HG02840 (cell line): ENCODE results near the gene AHSA1.

Experiments
- ATAC-seq: cut with Tn5 transposase; IDR thresholded peaks from one replicate; pipeline ENCODE4 v1.9.1; 2021; ENCODE audit warnings: mild to moderate bottlenecking, moderate library complexity, moderate number of reproducible peaks; ENCODE audit not compliant: unreplicated experiment, low FRiP score

Gene AHSA1

DNA sequence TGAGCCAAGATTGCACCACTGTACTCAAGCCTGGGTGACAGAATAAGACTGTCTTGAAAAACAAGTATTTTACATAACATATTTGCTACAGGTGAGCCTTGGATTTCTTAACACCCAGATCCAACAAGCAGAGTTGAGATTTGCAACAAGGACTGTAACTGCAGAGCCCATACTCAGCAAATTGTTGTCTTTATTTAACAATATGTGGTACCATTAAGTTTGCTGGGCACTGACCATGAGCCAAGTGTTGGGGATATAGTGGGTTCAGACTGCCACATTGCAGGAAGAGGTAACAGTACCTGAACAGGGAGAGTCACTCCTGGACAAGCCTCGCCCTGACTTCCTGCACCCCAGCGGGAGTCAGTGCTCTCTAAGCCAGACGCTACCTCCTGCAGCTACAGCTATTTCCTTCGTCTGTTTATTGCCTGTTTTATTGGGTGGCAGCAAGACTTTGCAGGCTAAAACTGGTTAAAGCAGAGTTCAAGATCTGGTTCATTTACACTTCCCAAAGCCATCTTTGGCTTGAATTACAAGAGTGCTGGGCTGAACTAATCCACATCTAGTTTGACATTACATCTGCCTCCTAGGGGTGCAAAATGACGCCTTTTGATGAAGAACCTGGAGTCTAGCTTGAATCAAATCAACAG, 12.5 kb downstream of the AHSA1 start:
- no peak for ATAC-seq

DNA sequence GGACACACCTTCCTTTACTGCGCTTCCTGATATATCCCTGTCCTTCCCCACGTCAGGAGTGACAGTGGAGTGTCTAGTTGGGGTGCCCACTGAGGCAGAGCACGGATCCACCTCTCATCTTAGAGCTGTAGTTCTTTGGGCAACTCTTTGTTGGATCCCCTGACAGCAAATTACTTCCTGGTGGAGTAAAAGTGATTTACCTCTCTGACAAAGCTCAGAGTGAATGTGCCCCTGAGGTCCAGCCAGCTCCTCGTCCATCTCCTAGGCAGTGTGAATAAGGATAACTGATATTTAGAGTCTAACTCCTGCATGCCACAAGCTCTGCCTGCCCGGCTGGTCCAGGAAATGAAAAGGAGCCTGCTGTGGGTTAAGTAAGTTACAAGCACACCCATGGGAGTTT, 16.0 kb downstream of the AHSA1 start:
- no peak for ATAC-seq

DNA sequence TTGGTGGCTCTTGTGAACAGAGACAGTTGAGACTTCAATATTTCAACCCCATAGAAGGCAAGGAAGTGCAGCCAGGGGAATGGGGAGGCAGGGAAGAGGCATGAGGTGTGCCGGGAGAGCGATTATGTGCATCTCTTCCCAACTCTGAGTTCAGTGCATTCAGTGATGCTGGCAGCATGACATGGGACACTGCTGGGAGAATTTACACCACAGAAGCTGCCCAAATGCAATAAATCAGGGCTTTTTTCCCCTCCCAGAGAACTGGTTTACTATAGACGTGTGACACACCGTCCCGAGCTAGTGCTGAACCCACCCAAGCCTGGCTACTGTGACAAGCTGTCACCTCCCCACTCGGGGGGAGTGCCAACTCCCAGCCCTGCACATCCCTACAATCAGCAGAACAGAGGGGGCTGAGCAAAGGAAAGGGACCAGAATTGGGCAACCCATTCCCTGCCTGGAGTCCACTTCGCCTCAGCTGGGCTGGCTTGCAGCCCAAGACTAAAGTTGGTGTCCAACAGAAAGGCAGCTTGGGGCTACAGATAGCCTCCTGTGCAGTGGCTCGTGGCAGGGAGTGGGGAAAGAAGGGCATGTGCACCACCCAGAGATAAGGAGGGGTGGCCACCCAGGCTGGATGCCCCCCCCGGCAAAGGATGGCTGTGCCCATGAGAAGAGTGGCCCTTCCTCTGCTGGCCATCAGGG, 16.7 kb downstream of the AHSA1 start:
- ATAC-seq, result no peak

DNA sequence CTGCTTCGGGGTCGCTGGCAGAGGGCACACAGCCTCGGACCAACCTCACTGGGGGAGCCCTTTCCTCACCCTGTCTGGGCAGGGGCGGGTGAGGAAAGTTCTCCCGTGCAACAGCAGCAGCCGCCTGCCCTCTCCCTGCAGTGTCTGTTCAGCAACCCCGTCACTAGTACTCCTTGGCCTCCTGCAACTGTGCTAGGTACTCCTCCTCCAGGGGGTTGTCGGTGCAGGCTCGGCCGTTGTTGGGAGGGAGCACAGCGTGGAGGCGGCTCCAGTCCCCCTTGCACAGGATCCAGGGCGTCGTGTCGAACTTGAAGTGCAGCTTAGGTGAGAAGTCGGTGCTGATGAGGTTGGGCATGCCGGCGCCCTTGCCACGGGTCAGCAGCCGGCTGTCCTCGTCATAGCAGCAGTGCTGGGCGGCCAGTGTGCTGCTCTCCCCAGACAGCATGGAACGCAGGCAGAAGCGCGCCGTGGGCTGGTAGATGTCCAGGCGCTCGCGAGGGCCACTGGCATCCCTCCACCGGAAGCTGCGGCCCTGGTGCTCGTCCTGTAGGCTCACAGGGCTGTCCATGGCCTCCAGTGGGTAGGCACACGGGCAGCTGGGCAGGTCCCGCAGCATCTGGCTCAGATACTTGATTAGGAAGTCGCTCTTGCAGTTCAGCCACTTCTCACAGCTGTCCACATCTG, 17.7 kb downstream of the AHSA1 start:
- no peak for ATAC-seq

DNA sequence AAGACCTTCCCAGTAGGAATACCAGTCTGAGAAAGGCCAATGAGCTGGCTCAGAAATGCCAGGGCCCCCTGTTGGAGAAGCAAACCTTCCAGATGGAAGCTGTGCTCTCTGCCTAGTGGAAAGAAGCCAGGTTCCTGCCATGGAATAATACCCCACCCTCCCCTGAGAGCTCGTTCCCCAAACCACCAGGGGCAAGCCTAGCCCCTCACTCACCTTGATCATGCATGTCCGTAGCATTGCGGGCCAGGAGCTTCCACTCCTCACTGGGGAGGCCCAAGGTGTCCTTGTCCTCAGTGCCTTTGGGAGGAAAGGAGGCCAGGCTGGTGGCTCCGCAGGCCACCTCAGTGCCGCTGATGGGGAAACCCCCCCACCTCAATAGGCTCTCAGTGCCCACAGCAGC, 20.1 kb downstream of the AHSA1 start:
- no peak for ATAC-seq

DNA sequence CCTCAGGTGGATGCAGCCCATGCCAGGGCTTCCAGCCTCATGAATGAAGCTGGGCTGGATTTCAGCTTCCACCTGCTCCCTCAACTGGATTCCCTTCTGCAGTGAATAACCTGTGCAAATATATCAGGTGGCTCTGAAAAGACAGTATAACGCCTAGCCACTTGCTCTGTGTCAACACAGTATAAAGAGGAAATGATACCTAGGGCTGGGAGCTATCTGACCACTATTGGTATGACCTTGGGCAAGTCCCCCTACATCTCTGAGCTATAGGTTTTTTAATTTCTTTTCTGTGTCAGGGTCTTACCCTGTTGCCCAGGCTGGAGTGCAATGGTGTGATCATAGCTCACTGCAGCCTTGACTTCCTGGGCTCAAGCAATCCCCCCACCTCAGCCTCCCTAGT, 20.9 kb downstream of the AHSA1 start:
- ATAC-seq, result peak; percentile 78

DNA sequence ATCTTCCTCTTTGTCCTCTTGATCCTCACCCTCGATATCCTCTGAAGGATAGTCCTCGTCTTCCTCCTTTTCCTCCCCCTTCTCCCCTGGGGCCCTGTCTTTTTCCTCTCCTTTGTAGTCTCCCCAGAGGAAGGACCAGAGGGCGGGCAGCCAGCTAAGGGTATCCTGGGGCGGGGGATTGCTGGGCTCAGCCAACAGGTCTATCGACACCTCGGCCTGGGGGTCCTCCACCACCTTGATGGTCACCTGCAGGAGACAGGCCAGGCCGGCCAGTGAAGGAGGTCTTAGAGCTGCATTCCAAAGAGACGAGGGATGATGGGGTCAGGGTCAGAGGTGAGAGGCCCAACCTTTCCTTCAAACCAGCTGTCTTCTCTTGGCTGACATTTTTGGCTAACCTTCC, 24.5 kb downstream of the AHSA1 start:
- ATAC-seq, result no peak

DNA sequence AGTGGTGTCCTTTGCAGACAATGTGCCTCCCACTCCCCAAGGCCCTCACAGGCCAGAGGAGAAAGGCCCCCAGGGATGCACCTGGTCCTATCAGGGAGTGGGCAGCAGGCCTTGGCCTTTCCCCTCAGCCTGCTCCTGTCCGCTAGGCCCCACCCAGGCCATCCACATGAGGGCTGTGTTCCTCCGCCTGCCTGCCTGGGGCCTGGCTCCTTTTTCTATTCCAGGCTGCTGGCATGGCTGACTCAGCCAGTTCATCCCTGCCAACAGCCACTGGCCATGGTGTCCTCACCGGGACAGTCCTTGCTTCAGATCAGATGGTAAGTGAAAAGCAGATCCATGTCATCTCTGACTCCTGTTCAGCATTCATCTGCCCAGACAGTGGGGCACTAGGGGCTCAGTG, 27.4 kb downstream of the AHSA1 start:
- no peak for ATAC-seq

DNA sequence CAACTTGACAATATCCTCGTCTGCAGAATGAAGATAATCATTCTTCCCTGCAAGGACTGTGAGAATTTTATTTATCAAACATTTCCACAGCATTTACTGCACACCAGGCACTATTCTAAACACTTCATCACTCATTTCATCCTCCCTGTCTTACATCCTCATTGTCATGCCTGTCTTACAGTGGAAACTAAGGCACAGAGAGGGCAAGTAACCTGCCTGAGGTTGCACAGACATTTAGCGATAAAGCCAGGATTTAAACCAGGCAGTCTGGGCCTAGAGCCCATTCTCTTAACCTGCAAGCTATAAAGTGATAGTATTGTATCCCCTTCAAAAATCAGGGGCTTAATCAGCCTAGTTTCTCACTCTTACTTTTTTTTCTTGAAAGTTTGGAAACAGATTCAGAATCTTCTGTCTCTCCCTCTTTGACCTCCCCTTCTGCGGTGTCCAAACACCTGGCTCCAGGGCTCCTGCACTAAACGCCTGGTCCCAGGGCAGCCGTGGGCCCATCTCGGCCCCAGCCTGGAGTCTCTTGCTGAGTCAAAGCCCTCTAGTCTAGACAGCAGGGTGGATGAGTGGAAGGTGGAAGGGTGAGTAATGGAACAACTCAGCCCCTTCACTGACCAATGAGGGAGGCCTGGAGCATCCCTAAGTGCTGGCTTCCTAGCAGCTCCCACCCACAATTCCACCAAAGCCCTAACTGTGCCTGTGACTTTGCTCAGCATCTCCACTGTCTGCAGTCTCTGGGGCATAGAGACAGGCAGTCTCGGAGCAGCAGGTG, 28.2 kb downstream of the AHSA1 start:
- ATAC-seq, result no peak

DNA sequence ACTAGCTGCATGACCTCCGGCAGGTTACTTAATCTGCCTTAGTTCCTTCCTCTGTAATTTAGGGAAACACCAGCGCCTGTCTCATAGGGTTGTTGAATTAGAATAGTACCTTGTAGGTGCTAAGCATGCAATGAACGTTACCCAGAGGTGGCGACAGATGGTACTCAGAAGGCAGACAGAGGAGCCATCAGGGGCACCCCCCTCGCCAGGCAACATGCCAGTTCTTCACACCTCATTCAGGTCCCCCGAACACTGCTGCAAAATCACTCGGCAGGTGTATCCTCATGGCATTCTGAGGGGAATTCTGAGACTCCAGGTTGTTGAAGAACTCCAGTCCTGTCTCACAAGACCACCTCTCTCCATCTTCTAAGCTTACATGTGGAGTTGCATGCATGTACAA, 30.7 kb downstream of the AHSA1 start:
- ATAC-seq, result no peak

DNA sequence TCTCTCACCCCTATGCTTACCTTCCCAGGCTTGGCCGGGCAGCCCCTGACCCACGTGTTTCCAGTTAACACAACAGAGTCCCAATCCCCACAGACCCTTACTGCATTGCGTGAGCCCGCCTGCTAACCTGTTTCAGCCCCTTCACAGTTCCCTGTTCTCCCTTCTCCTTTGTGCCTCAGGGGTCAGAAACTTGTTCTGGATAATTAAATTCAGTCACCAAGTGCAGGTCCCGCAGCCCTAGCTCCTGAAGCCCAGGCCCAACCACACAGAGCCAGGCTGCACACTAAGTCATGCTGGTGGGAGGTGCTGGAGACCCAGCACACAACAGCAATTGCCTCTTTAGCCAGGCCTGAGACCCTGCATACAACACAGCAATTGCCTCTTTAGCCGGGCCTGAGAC, 31.1 kb downstream of the AHSA1 start:
- ATAC-seq, result no peak

DNA sequence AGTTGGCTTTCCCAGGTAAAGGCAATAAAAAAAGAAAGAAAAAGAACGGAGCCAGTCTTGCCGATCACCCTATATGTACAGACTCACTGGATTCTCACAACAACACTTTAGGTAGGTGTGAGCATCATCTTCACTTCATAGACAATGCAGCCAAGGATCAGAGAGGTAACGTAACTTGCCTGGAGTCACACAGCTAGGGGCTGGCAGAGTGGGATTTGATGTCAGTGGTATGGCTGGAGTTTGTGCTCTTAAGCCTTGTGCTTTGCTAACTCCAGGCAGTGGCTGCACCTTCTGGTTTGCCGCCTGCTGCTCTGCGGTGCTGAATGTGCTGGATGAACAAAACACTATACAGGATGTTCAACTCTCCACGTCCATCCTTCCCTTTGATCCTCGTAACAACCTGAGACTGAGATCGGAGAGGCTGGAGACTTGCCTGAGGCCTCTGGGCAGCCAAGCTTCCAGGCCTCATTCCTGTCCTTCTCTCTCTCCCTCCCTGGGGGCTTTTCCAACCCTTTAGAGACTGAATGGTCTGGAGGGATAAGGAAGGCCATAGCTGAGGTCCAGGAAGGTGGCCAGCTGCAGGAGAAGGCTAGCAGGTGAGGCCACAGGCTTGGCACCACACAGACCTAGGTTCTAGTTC, 32.6 kb downstream of the AHSA1 start:
- ATAC-seq, result no peak

DNA sequence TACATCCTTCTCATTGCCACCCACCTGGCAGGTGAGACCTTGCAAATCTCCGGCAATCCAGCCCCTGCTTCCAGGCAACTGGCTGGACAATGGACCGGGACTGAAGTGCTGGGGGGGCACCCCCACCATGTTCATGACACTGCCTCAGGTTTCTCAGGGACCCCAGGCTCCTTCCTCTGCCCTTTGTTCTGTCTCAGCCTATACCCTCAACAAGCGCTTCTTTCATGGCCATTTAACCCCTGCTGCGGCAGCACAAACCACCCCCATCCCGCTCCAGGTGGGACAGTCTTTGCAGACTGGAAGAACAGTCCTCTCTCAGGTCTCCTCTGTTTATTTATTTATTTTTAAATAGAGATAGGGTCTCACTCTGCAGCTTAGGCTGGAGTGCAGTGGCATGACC, 33.2 kb downstream of the AHSA1 start:
- no peak for ATAC-seq

DNA sequence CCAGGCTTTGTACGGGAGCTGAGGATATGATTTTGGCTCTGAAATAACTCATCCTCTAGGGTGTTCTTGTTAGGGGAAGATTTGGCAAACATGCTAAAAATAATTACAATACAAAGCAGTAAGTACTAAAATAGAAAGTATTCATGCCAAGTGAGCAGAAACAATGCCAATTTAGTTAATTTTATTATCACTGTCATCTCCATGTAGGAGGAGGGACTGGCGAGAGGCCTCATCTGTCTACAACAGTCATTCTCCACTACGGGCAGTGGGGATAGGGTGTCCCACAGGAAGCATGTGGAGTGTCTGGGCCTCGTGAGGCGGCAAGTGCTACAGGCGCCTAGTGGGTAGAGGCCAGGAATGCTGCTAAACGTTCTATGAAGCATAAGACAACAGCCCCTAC, 37.4 kb downstream of the AHSA1 start:
- no peak for ATAC-seq

DNA sequence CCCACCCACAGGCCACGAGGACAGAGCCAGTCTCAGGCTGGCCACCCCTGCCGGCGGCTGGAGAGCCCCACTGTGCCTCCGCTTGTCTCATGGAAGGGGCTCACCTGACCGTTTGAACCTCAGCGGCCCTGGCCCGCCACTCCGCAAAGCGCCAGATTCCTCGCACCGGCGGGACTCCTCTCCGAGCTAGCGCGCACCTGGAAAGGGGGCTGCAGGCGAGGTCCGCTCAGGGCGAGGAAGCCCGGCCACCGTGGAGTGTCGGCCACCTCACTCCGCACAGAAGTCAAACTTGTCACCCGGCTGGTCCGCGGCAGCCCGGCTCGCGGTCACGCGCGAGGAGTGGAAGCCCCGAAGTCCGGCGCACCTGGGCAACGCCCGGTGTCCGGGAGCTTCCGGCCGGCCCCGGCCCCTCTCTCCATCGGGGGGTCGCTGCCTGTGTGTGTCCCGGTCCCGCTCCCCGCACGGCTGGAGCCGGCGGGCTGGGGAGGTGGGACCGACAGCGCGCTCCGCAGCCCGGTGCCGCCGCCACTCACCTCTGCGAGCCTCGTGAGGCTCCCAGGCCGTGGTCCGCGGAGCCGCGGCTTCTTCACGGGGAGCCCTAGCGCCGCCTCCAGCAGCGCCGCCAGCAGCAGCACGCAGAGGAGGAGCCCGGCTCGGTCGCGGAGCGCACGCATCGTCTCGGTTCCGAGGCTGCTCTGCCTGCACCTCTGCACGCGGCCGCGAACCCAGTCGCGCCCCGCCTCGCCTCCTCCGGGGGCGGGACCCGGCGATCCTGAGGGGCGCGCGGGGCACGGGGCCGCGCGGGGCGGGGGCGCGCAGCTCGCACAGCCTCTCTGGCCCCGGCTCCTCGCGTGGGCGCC, 40.5 kb downstream of the AHSA1 start, which contains the start of gene ISM2:
TSS of gene ISM2 (minus strand) at position 697 of the 860 bp plus-strand sequence. CDS start at position 674, 23 bp downstream.
- peak; percentile 51 for ATAC-seq

DNA sequence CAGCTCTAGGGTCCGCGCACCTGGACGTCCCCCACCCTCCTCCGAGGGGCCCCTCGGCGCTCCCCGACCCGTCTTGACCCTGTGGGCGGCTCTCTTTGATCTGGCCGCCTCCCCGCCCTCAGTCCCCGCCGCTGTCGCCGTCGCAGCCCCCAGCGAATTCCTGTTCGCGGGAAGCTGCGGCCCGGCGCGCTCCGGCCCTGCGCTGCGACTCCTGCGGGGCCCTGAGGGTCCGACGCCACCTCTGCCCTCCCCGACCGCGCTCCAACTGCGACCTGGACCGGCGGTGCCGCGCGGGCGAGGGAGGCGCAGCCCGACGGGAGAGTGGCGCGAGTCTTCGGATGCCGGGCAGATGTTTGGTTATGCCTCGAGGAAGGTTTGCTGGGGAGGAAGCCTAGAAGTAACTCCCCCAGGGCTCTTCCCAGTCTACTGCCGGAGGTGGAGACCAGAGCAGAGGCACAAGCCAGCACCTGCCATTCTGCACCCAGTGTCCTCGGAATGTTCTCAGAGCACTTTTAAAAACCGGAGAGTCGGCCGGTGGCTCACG, 41.2 kb downstream of the AHSA1 start:
- ATAC-seq, result peak; percentile 18

DNA sequence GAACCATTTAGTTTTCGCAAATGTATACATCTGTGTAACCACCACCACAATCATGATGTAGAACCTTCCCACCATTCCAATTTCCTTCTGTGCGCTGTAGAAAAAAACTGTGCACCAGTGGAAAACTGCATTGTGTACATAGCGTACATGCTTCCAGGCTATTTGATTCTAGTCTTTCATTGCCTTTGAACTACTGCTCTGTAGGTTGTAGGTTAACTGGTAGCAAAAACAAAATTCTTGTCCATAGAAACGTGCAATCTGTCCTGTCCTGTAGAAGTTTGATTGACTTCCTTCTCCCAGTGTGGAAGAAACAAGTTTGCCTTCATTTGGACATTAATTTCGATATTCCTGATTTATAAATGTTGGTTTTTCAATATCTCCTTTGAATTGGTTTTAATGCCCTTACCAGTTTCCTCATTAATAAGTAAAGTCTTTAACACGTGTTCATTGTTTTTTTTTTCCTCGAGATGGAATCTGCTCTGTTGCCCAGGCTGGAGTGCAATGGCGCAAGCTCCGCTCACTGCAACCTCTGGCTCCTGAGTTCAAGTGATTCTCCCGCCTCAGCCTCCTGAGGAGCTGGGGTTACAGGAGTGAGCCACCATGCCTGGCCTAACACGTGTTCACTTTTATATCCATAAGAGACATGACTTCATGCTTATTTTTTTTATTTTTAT, 44.4 kb downstream of the AHSA1 start:
- no peak for ATAC-seq

DNA sequence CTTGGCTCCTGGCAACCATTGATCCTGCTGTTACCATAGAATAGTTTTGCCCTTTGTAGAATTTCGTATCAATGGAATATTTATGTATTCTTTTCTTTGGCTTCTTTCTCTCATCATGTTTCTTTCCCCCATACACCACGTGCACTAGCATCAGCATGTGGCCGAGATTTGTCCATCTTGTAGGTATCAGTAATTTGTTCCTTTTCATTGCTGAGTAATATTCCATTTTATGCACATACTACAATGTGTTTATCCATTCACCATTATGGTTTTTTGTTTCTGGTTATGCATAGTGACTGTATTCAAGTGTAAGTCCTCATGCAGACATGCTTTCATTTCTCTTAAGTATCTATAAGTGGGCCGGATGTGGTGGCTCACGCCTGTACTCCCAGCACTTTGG, 45.2 kb downstream of the AHSA1 start:
- ATAC-seq, result no peak

DNA sequence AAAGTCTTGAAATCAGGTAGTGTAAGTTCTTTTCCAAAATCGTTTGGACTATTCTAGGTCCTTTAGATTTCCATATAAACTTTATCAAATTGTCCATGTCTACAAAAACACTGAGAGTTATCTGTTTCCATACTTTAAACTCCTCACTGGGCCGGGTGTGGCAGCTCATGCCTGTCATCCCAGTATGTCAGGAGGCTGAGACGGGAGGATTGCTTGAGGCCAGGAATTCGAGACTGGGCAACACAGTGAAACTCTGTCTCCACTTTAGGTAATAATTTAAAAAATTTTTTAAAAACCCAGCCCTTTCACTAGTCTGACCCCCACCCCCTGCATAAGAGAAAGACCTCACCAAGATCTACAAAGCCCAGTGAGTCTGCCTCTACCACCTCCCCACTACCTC, 47.1 kb downstream of the AHSA1 start:
- no peak for ATAC-seq
